ENCODE measurements around the gene CCDC192. TPM values are rescaled to one million over a fixed set of nuclear protein-coding genes. Genes with fewer than 3 reads are reported as not detected.

The CCDC192 gene
- total RNA-seq, 3 donors from 2014 or later = 1.3 TPM; not detected in 2

DNA sequence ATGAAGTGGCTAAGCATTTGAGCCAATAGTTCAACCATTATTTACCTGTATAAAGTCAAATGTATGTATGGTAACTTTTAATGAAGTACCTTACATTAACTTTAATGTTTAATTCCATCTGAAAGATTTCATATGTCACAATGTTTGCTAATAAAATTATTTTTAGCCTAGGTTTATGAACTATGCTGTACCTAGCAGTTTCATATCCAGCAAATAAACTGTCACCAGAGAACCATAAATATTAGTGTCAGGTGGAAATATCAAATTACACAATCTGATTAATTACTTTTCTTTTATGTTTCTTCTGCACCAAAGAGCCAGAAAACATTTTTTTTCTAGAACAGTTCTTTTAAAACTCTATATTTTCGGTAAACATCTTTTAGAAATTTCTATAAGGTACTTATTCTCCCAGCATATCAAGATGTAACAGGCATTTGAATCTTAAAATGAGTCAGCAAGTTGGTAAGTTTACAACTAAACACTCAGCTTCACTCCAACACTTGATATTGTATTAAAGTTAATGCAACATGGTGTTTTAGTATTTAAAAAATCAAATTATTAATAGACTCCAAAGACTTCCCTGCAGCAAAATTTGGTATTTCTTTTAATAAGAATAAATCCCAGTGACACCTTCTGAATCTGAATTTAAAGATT lies 8.5 kb upstream of the CCDC192 start:
- Histone ChIP-seq H3K27me3 (no peaks in the 10 kb centered on the region), H3K9me3 (no peaks in the 10 kb centered on the region), H3K36me3 (no peaks in the 10 kb centered on the region), H3K4me1 (no peaks in the 10 kb centered on the region), H3K4me3 (no peak overlapping the region), H3K27ac (no peak overlapping the region)
- intact Hi-C loops (cut with DNase I; ENCODE audit: low total_unique reads) = no loop called here
- DNase-seq (ENCODE audit: low spot score in 2 of 2) = no peak
- TF ChIP-seq POLR2A (IDR thresholded peaks at IDR 0.05) = no peak
- TF ChIP-seq POLR2AphosphoS5 (IDR thresholded peaks at IDR 0.05) = no peak
- TF ChIP-seq CTCF (IDR thresholded peaks at IDR 0.05) = no peak

DNA sequence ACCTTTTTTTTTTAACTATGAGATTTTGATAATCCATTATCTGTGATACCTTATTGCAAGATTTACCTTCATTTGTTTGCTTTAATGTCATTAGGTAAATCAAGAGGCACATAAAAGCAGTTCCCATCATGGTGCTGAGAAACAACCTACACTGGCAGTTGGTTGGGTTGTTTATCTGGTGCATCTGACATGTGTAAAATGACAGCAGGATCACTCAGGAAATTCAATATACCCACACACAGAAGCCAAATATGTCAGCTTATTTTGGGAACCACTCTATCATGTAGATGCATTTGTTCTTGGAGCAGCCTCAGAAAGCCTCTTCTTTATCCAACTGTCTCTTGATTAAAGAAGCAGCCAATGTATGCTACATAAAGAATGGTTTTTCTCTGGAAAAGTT lies 7.8 kb upstream of the CCDC192 start:
- intact Hi-C loops (cut with DNase I; ENCODE audit: low total_unique reads) = no loop called here
- DNase-seq (ENCODE audit: low spot score in 2 of 2) = no peak
- H3K27me3 ChIP-seq = no peaks in the 10 kb centered on the region

GRCh38 chr5:127696683-127697082 lies 6.5 kb upstream of the CCDC192 start:
- H3K36me3 ChIP-seq = no peaks in the 10 kb centered on the region
- H3K9me3 ChIP-seq = no peaks in the 10 kb centered on the region
- TF ChIP-seq POLR2A (IDR thresholded peaks at IDR 0.05) = no peak
- no peak for TF ChIP-seq POLR2AphosphoS5 (IDR thresholded peaks at IDR 0.05)
- no peak for TF ChIP-seq CTCF (IDR thresholded peaks at IDR 0.05)
- H3K27me3 ChIP-seq = no peaks in the 10 kb centered on the region
- intact Hi-C loops (cut with DNase I; ENCODE audit: low total_unique reads) = no loop called here
- no peak overlapping the region for H3K27ac ChIP-seq
- H3K4me3 ChIP-seq = no peak overlapping the region
- H3K4me1 ChIP-seq = no peaks in the 10 kb centered on the region
- no peak for DNase-seq (ENCODE audit: low spot score in 2 of 2)

More for the DNA sequence above, 7.8 kb upstream of the CCDC192 start:
- TF ChIP-seq POLR2A (IDR thresholded peaks at IDR 0.05) (no peak), POLR2AphosphoS5 (IDR thresholded peaks at IDR 0.05) (no peak), CTCF (IDR thresholded peaks at IDR 0.05) (no peak)
- H3K27ac ChIP-seq = no peak overlapping the region
- H3K4me3 ChIP-seq = no peak overlapping the region
- no peaks in the 10 kb centered on the region for H3K4me1 ChIP-seq
- H3K9me3 ChIP-seq = no peaks in the 10 kb centered on the region
- no peaks in the 10 kb centered on the region for H3K36me3 ChIP-seq

DNA sequence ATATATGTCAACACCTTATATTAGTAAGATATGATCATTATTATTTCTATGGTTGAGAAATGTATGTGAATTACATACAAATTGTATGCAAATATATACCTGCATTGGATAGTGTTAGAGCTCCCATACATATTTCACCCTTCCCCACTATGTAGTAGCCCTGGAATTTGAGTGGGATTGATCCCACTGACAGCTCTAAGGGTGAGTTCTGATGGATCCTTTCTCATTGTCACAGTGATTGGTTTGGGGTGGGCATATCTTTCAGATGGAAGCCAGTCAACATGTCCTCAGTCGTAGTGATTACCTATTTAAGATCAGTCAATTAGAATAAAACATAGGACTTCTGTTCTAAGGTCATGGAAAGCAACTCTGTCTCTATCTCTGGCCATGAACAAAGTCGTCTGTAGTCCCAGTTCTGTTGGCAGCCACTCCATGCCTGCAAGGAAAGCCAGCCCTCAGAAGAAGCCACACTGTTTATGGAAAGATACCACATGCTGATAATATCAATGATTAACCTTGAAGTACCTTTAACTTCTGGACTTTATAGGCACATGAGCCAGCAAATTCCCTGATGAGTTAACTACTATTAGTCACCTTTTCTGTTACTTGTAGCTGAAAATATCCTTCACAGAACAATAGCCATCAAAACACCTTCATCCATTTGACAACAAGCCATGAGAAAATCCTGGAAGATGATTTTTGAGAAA lies 5.1 kb upstream of the CCDC192 start:
- Histone ChIP-seq H3K4me3 (no peak overlapping the region), H3K27ac (no peak overlapping the region), H3K36me3 (no peaks in the 10 kb centered on the region), H3K4me1 (no peaks in the 10 kb centered on the region), H3K27me3 (no peaks in the 10 kb centered on the region), H3K9me3 (no peaks in the 10 kb centered on the region)
- DNase-seq (ENCODE audit: low spot score in 2 of 2) = no peak
- intact Hi-C loops (cut with DNase I; ENCODE audit: low total_unique reads) = no loop called here
- TF ChIP-seq POLR2A (IDR thresholded peaks at IDR 0.05) = no peak
- no peak for TF ChIP-seq CTCF (IDR thresholded peaks at IDR 0.05)

DNA sequence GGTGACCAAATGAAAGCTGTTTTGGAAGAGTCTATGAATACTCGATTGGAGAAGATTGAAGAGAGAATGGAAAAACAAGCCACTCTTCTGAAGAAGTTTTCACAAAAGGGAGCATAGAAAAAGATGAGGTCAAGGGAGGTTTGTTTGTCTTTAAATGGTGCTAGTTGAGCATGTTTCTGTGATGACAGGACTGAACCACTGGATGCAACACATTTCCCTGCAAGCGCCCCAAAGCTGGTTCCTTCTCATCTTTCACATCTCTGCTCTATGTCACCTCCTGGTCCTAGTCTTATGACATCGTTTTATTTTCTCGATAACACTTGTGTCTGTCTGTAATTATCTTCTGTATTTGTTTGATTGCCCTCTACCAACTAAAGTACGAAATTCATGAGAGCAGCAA lies 3.8 kb upstream of the CCDC192 start:
- no peaks in the 10 kb centered on the region for H3K9me3 ChIP-seq
- H3K27ac ChIP-seq = no peak overlapping the region
- TF ChIP-seq POLR2AphosphoS5 (IDR thresholded peaks at IDR 0.05) = no peak
- TF ChIP-seq POLR2A (IDR thresholded peaks at IDR 0.05) = no peak
- no peak for TF ChIP-seq CTCF (IDR thresholded peaks at IDR 0.05)
- intact Hi-C loops (cut with DNase I; ENCODE audit: low total_unique reads) = no loop called here
- H3K4me1 ChIP-seq = no peaks in the 10 kb centered on the region
- H3K36me3 ChIP-seq = no peaks in the 10 kb centered on the region
- H3K4me3 ChIP-seq = no peak overlapping the region
- H3K27me3 ChIP-seq = no peaks in the 10 kb centered on the region
- no peak for DNase-seq (ENCODE audit: low spot score in 2 of 2)
